ENCODE measurements around the gene RPS2. TPM values are rescaled to one million over a fixed set of nuclear protein-coding genes. Genes with fewer than 3 reads are reported as not detected.

Gene RPS2
- total and polyA plus RNA-seq, 2 of the 8 experiments (the other 6 are each of a cell fraction or from before 2014, with no cell fraction given): 4,042 to 16,783 TPM

DNA sequence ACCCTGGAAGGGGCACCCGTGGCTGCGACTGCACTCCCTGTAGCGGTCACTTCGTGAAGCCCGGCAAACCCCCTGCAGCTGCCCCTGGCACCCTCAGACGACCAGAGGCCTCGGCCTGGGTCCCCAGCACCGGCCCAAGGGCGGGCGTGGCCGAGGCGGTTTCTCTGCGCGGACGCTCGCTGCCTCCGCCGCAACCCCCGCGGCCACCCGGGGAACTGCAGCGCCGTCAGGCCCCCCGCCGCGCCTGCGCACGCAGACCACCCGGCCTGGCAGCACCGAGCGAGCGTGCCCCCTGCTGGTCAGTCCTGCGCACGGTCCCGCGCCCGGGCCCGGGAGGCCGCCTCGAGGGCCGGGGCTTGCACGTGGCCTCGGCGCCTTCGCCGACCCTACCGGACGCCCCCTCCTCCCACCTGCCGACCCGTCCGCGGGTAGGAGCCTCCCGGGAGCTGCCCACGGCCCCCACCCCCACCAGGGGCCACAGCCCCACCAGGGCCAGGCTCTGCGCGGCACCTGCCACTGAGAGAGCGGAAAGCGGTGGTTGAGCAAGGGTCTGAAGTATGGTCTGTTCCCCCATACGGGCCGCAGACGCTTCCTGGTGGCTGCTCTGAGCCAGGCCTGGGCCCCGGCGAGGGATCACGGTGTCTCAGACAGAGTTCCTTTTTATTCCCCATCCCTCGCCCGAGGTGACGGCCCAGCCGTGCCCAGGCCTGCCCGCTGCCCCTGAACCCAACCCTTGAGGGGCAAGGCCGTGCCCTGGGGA lies 34.9 kb downstream of the RPS2 start (continued):
- TF ChIP-seq RNF2 (IDR thresholded peaks at IDR 0.05; ENCODE audit: borderline replicate concordance, low read depth, low read length, missing control alignments, poor library complexity, severe bottlenecking) (peak; percentile 67), EGR1 (IDR thresholded peaks at IDR 0.05; ENCODE audit: borderline replicate concordance, low read depth, low read length) (peak; percentile 55; the same call in 1 of the 2 replicates), ZNF274 (IDR thresholded peaks at IDR 0.05; ENCODE audit: borderline replicate concordance, extremely low read depth, low read length) (no peak), JUND (IDR thresholded peaks at IDR 0.05; ENCODE audit: low read length) (peak; percentile 53), KDM1A (IDR thresholded peaks at IDR 0.05; ENCODE audit: borderline replicate concordance, low read length) (peak; percentile 82; the same call in 1 of the 2 replicates), SIN3A (conservative IDR thresholded peaks at IDR 0.05 in 1 of 2, IDR thresholded peaks at IDR 0.05 in 1 of 2; ENCODE audit: low read depth in 1 of 2, low read length in 2 of 2) (0 out of 4 replicates have a peak, but pooled peaks of 1 of the 2 experiments have one; percentile 43), CHD2 (IDR thresholded peaks at IDR 0.05; ENCODE audit: low read length) (no peak), TBP (IDR thresholded peaks at IDR 0.05; ENCODE audit: low read depth, low read length) (peak; percentile 24; the same call in 1 of the 2 replicates), EP300 (IDR thresholded peaks at IDR 0.05; ENCODE audit: borderline replicate concordance in 1 of 2, low read depth in 2 of 2, low read length in 2 of 2) (peak in 1 of 2 experiments; percentile 60; a peak in 1 of 3 replicates), RXRA (IDR thresholded peaks at IDR 0.05; ENCODE audit: insufficient read depth, low read depth, low read length) (0 out of 2 replicates have a peak, but pooled peaks have one; percentile 30), TEAD4 (IDR thresholded peaks at IDR 0.05; ENCODE audit: low read depth, low read length) (peak; percentile 28; the same call in 1 of the 2 replicates), HDAC2 (IDR thresholded peaks at IDR 0.05; ENCODE audit: borderline replicate concordance in 1 of 2, low read depth in 2 of 2, low read length in 2 of 2) (peak; percentile 31 to 95; a peak in 2 of 4 replicates), RAD21 (IDR thresholded peaks at IDR 0.05 in 1 of 2, conservative IDR thresholded peaks at IDR 0.05 in 1 of 2; ENCODE audit: low read depth in 2 of 2, low read length in 2 of 2) (peak; percentile 51 to 76), BACH1 (IDR thresholded peaks at IDR 0.05; ENCODE audit: low read length) (no peak), SUZ12 (IDR thresholded peaks at IDR 0.05; ENCODE audit: low read length) (no peak), NANOG (IDR thresholded peaks at IDR 0.05; ENCODE audit: insufficient read depth, low read depth, low read length, poor library complexity, severe bottlenecking) (peak; percentile 49)
- TF ChIP-seq, protein P1, sequence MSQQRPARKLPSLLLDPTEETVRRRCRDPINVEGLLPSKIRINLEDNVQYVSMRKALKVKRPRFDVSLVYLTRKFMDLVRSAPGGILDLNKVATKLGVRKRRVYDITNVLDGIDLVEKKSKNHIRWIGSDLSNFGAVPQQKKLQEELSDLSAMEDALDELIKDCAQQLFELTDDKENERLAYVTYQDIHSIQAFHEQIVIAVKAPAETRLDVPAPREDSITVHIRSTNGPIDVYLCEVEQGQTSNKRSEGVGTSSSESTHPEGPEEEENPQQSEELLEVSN (IDR thresholded peaks at IDR 0.05): peak; percentile 99
- TF ChIP-seq, protein P2, sequence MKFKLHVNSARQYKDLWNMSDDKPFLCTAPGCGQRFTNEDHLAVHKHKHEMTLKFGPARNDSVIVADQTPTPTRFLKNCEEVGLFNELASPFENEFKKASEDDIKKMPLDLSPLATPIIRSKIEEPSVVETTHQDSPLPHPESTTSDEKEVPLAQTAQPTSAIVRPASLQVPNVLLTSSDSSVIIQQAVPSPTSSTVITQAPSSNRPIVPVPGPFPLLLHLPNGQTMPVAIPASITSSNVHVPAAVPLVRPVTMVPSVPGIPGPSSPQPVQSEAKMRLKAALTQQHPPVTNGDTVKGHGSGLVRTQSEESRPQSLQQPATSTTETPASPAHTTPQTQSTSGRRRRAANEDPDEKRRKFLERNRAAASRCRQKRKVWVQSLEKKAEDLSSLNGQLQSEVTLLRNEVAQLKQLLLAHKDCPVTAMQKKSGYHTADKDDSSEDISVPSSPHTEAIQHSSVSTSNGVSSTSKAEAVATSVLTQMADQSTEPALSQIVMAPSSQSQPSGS (IDR thresholded peaks at IDR 0.05; ENCODE audit: low read length): no peak

Data from H1 (cell line).